Neural crest cell (in vitro differentiated cells): ENCODE measurements around the gene ATP6V1A. TPM values are rescaled to one million over a fixed set of nuclear protein-coding genes. Genes with fewer than 3 reads are reported as not detected.

Experiments used
- DNase-seq: peaks from one replicate; pipeline ENCODE4 v3.0.0; 2021; ENCODE audit warnings: low read depth, mixed read lengths, low spot score
- H3K27ac Mint-ChIP-seq: one replicate; pipeline ENCODE4 v1.8.0; 2021; ENCODE audit warnings: mild to moderate bottlenecking, mixed read lengths; ENCODE audit not compliant: unreplicated experiment
- H3K27me3 Mint-ChIP-seq: 2 replicates; pipeline ENCODE4 v1.8.0; 2021; ENCODE audit warnings: low read depth, mild to moderate bottlenecking, mixed read lengths
- H3K36me3 Mint-ChIP-seq: 2 replicates; pipeline ENCODE4 v1.8.0; 2021; ENCODE audit warnings: low read depth, mild to moderate bottlenecking, mixed read lengths
- H3K4me1 Mint-ChIP-seq: 2 replicates; pipeline ENCODE4 v1.8.0; 2021; ENCODE audit warnings: mixed read lengths
- H3K4me3 Mint-ChIP-seq: one replicate; pipeline ENCODE4 v1.8.0; 2021; ENCODE audit warnings: mild to moderate bottlenecking, mixed read lengths
- H3K9me3 Mint-ChIP-seq: 2 replicates; pipeline ENCODE4 v1.8.0; 2021; ENCODE audit warnings: mixed read lengths
- total RNA-seq: library from RNA; stranded (reverse); gene quantifications from 2 replicates; pipeline ENCODE4 v1.2.1, GENCODE V29; 2021
- TF ChIP-seq, protein P1 (sequence below): fragments of 200-600 bp; sonication (generic); conservative IDR thresholded peaks from 2 replicates; pipeline ENCODE4 v1.5.0; 2021; ENCODE audit warnings: antibody characterized with exemption, mild to moderate bottlenecking

ATP6V1A gene
- total RNA-seq, 1 donor from 2014 or later: 58.1 TPM

DNA sequence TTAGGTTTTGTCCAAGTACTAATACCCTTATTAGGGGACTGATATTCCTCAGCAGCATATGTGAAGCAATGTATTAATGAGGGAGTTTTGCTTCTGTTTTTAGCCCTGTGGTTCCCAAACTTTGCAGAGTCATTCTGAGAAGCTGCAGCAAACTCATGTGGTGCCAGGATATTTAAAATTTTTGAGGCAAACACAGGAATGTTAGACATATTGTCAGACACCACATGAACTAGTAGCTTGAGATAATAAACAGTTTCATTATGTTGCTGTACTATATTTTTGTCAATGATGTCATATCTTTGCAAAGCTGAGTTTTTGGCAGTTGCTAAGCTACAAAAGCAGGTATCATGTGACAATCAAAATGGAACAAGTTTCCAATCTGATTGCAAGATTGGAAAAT is 36.6 kb downstream of the ATP6V1A start:
- H3K27me3 Mint-ChIP-seq: no peaks in the 10 kb centered on the region
- H3K36me3 Mint-ChIP-seq: peaks cover 5% of the 10 kb centered on the region
- no peak for DNase-seq
- TF ChIP-seq, protein P1, sequence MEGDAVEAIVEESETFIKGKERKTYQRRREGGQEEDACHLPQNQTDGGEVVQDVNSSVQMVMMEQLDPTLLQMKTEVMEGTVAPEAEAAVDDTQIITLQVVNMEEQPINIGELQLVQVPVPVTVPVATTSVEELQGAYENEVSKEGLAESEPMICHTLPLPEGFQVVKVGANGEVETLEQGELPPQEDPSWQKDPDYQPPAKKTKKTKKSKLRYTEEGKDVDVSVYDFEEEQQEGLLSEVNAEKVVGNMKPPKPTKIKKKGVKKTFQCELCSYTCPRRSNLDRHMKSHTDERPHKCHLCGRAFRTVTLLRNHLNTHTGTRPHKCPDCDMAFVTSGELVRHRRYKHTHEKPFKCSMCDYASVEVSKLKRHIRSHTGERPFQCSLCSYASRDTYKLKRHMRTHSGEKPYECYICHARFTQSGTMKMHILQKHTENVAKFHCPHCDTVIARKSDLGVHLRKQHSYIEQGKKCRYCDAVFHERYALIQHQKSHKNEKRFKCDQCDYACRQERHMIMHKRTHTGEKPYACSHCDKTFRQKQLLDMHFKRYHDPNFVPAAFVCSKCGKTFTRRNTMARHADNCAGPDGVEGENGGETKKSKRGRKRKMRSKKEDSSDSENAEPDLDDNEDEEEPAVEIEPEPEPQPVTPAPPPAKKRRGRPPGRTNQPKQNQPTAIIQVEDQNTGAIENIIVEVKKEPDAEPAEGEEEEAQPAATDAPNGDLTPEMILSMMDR: no peak
- H3K4me3 Mint-ChIP-seq: no peak overlapping the region
- peaks cover 5% of the 10 kb centered on the region for H3K4me1 Mint-ChIP-seq
- no peaks in the 10 kb centered on the region for H3K9me3 Mint-ChIP-seq
- no peak overlapping the region for H3K27ac Mint-ChIP-seq

DNA sequence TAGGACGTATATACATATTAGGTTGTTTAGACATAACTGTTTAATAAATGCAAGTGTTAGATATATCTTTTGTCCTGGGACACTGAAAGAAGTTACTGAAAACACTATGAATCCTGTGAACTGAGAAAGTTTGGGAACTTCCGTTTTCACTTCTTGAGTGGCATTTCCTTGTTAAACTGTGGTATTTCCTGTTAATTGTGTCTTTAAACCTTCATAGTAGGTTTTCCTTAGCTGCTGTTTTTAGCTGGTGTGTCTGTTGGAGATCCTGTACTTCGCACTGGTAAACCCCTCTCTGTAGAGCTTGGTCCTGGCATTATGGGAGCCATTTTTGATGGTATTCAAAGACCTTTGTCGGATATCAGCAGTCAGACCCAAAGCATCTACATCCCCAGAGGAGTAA is 37.1 kb downstream of the ATP6V1A start:
- peak overlapping the region; percentile 58 for H3K27ac Mint-ChIP-seq
- no peaks in the 10 kb centered on the region for H3K9me3 Mint-ChIP-seq
- TF ChIP-seq, protein P1: no peak
- H3K4me1 Mint-ChIP-seq: peaks cover 5% of the 10 kb centered on the region
- DNase-seq: no peak
- no peaks in the 10 kb centered on the region for H3K27me3 Mint-ChIP-seq
- no peak overlapping the region for H3K4me3 Mint-ChIP-seq
- peaks cover 5% of the 10 kb centered on the region for H3K36me3 Mint-ChIP-seq

DNA sequence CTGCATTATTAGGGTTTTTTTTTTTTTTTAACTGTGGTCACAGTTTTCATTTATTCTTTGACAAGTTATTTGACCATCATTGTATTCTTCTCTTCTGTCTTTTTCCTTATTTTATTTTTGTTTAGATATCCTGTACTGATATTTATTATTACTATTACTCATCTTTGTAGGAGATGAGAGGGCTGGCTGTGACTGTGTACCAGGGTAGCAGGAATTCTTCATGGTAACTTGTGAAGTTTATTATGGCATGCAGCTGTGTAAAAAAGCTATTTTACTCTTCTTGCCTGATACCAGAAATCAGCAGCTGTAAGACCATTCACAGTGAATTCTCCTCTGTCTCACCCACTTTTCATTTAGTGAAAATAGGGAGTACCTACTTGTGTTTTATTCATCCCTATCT is 44.5 kb downstream of the ATP6V1A start:
- H3K36me3 Mint-ChIP-seq: no peaks in the 10 kb centered on the region
- H3K4me1 Mint-ChIP-seq: no peaks in the 10 kb centered on the region

DNA sequence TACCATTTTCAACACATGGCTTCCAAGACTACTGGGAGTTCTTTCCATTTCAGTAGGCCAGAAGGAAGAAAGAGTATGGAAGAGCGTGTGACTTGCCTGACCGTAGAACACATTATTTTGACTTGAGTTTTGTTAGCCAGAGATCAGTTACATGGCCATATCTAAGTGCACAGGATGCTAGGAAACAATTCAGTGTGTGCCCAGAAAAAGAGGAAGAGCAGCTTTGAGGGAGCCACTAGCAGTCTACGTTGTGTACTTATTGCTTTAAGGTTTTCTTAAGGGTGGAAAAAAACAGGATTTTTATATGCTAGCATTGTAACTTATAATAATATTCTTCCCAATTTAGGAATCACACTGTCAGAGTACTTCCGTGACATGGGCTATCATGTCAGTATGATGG is 47.7 kb downstream of the ATP6V1A start:
- DNase-seq: no peak
- Mint-ChIP-seq H3K4me1 (no peaks in the 10 kb centered on the region), H3K27me3 (no peaks in the 10 kb centered on the region), H3K36me3 (no peaks in the 10 kb centered on the region), H3K27ac (no peak overlapping the region), H3K9me3 (no peaks in the 10 kb centered on the region), H3K4me3 (no peak overlapping the region)
- TF ChIP-seq, protein P1: no peak

More for the DNA sequence above, 44.5 kb downstream of the ATP6V1A start:
- Mint-ChIP-seq H3K27me3 (no peaks in the 10 kb centered on the region), H3K4me3 (no peak overlapping the region), H3K27ac (no peak overlapping the region), H3K9me3 (no peaks in the 10 kb centered on the region)
- TF ChIP-seq, protein P1: no peak
- DNase-seq: no peak

DNA sequence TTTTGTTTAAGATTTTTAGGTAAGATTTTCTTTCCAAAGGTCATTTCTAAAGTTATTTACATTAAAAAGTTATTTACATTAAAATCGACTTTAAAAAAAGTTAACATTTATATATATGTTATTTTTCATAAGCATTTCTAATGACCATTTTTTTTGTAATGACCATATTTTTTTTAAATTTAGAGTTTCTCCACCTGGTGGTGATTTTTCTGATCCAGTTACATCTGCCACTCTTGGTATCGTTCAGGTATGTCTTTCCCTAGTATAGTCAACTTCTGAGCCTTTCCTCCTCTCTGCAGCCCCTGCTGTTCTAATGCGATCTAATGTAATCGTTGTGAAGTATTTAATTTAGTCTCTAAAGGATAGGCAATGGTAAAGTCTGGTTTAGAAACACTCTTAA is 48.9 kb downstream of the ATP6V1A start:
- TF ChIP-seq, protein P1: no peak
- no peaks in the 10 kb centered on the region for H3K36me3 Mint-ChIP-seq
- H3K27me3 Mint-ChIP-seq: no peaks in the 10 kb centered on the region

More for the DNA sequence above, 48.9 kb downstream of the ATP6V1A start:
- Mint-ChIP-seq H3K27ac (no peak overlapping the region), H3K4me3 (no peak overlapping the region), H3K4me1 (no peaks in the 10 kb centered on the region), H3K9me3 (no peaks in the 10 kb centered on the region)
- no peak for DNase-seq
